Body of pancreas (tissue), 4 donors: ENCODE measurements around the gene WDR55.

Source experiments
- POLR2A ChIP-seq, 3 donors: fragments of 450-650 bp; IDR thresholded peaks; one replicate each; pipeline ENCODE4 v1.6.1; 2016; ENCODE audit warnings: antibody characterized with exemption in 3 of 3, mild to moderate bottlenecking in 2 of 3
- TF ChIP-seq, protein P1 (sequence below), 7 experiments: fragments of 450-650 bp in 4 of 7; fragments of 200-600 bp in 3 of 7; sonication (generic) in 3 of 7; IDR thresholded peaks; one replicate each; pipeline ENCODE4 v1.5.1; 2016 to 2019; ENCODE audit warnings: antibody characterized with exemption in 7 of 7

DNA sequence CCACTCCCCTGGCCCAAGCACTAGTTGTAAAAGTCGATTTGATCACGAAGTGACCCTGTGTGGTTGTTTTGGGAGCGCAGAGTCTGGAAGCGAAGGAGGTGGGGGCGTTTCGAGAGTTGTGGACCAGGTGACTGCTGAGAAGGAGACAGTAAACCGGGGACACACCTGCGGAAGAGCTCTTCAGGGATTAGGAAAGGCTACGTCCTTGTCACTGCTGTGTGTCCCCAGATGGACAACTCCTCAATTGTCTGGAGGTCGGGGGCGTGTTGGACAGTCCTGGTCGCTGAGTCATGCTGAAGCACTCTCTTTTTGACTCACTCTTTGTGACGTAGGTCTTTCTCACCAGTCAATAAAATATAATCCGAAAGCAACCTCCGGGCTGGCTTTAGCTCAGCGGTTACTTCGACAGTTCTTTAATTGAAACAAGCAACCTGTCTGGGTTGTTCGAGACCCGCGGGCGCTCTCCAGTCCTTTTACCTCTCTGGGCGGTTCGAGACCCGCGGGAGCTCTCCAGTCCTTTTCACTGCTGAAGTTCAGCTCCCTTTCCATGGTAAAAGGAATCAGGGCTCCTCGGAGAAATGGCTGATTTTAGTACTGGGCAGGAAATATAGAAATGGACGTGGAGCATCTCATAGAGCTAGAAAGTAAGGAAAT is 46.3 kb downstream of the WDR55 start:
- TF ChIP-seq, protein P1, sequence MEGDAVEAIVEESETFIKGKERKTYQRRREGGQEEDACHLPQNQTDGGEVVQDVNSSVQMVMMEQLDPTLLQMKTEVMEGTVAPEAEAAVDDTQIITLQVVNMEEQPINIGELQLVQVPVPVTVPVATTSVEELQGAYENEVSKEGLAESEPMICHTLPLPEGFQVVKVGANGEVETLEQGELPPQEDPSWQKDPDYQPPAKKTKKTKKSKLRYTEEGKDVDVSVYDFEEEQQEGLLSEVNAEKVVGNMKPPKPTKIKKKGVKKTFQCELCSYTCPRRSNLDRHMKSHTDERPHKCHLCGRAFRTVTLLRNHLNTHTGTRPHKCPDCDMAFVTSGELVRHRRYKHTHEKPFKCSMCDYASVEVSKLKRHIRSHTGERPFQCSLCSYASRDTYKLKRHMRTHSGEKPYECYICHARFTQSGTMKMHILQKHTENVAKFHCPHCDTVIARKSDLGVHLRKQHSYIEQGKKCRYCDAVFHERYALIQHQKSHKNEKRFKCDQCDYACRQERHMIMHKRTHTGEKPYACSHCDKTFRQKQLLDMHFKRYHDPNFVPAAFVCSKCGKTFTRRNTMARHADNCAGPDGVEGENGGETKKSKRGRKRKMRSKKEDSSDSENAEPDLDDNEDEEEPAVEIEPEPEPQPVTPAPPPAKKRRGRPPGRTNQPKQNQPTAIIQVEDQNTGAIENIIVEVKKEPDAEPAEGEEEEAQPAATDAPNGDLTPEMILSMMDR (IDR thresholded peaks at IDR 0.05): no peak
- TF ChIP-seq POLR2A (IDR thresholded peaks at IDR 0.05): peak; percentile 38 to 73 (median 72)
